ENCODE measurements around the gene GPC1.

Gene GPC1

GRCh38 chr2:240502430-240503121, 67.1 kb downstream of the GPC1 start:
- DNase-seq = no peak

GRCh38 chr2:240503375-240503774, 67.9 kb downstream of the GPC1 start:
- no peak for DNase-seq

- no peak for DNase-seq
These were observed 68.4 kb downstream of the GPC1 start for GRCh38 chr2:240503848-240504247.

DNA sequence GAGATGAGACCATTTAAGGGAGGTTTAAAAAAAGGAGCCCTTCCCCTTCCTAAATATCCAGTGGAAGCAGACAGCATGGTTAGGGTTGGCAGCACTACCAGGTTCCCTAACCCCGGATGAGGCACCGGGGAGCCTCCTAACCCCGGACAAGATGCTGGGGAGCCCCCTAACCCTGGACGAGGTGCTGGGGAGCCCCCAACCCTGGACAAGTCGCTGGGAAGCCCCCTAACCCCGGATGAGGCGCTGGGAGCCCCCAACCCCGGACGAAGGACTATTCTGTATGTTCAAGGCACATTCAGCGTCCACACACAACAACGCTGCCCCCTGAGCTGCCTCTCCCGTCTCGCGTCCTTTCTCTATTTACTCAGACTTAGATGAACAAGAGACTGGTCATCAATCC, 70.4 kb downstream of the GPC1 start:
- DNase-seq = no peak

DNA sequence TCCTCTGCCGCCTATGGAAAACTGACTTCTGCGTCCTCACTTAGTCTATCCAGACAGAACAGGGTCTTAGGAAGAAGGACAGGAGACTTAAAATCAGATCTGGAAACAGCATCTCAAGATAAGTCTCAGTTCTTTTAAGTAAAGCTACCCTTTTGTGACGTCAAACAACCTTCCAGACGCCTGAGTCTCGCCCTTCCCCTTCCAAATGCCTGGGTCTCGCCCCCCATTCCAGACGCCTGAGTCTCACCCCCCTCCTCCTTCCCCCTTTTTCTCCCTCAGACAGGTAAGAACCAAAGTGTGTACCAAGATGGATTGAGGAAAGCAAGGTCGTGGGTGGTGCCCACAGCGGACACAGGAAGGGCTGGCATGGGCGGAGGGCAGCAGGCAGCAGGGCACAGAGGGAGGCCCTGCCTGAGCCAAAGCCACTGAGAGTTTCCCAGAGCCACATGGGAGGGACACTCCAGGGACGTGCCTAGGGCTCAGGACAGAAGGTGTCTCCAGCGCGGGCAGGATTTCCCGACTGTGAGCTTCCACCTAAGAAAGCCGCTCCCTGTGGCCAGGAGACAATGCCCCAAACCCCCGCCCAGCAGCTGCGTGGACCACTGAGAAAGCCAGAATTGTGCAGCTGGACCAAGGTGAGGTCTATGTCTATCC, 71.1 kb downstream of the GPC1 start:
- DNase-seq = no peak

GRCh38 chr2:240507060-240507777, 71.8 kb downstream of the GPC1 start:
- no peak for DNase-seq

- DNase-seq = no peak
These were observed 72.4 kb downstream of the GPC1 start for GRCh38 chr2:240507778-240508251.

DNA sequence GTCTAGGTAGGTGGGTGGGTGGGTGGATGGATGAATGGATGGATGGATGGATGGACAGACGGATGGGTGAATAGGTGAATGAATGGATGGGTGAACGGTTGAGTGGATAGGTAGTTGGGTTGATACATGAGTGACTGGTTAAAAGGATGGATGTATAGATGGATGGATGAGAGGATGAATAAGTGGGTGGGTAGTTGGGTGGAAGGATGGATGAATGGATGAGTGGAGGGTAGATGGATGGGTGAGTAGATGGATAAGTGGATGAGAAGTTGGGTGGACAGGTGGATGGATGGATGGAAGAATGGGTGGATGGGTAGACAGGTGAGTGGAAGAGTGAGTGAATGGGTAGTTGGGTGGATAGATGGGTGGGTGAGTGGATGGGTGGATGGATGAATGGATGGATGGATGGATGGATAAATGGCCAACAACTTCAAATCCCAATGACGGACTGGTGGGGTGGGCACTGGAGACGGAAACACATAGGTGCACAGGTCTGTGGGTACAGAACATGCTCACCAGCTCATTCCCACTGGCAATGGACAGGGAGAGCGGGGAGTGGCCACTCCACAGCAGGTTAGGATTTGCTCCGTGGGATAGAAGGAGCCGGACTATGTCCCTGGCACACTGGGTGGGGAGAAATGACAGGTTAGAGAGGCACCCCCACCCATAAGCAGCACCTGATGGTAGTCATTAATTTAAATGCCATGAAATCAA, 73.5 kb downstream of the GPC1 start:
- no peak for DNase-seq

DNA sequence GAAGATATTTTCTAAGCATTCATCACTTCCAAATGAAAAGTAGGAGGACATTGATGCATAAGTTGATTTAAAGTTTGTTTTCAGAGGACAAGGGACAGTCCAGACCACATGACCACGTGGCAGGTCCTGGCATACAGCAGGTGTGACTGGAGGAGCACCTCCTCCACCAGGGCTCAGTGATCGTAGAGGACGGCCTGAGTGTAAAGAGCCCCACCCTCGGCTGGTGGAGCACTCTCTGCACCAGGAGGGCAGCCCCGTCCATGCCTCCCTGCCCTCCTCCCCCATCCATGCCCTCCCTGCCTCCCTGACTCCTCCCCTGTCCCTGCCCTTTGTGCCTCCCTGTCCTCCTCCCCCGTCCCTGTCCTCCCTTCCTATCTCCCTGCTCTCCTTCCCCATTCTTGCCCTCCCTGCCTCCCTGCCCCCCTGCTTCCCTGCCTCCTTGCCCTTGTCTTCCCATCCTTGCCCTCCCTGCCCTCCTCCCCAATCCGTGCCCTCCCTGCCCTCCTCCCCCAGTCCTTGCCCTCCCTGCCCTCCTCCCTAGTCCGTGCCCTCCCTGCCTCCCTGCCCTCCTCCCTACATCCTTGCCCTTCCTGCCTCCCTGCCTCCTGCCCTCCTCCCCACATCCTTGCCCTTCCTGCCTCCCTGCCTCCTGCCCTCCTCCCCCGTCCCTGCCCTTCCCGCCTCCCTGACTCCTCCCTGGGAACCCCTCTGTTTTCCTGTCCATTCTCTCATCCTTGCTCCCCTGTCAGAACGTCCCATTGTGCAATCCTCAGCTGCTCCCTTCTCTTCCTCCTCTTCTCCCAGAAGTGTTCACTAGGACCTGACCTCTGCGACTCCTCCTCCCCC, 74.4 kb downstream of the GPC1 start:
- DNase-seq = no peak

GRCh38 chr2:240510513-240511210, 75.2 kb downstream of the GPC1 start:
- no peak for DNase-seq

GRCh38 chr2:240511351-240512108, 76.1 kb downstream of the GPC1 start:
- no peak for DNase-seq

DNA sequence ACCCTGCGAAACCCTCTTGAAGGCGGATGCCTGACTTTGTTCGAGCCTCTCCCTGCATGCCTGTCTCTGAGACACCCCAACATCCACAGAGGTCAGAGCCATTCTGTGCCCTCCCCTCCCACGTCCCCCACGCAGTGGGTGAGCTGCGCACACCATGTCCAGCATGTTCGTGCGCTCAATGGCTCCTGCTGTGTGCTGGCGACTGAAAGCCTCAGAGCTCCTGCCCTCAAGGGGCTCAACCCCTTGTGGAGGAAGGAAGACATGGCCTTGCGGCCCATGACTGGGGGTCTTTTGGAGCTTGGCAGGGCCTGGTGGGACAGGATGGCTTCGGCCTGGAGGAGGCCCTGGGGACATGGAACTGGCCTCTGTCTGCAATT, 76.6 kb downstream of the GPC1 start:
- no peak for DNase-seq

GRCh38 chr2:240512666-240513535, 77.4 kb downstream of the GPC1 start:
- DNase-seq = no peak

DNA sequence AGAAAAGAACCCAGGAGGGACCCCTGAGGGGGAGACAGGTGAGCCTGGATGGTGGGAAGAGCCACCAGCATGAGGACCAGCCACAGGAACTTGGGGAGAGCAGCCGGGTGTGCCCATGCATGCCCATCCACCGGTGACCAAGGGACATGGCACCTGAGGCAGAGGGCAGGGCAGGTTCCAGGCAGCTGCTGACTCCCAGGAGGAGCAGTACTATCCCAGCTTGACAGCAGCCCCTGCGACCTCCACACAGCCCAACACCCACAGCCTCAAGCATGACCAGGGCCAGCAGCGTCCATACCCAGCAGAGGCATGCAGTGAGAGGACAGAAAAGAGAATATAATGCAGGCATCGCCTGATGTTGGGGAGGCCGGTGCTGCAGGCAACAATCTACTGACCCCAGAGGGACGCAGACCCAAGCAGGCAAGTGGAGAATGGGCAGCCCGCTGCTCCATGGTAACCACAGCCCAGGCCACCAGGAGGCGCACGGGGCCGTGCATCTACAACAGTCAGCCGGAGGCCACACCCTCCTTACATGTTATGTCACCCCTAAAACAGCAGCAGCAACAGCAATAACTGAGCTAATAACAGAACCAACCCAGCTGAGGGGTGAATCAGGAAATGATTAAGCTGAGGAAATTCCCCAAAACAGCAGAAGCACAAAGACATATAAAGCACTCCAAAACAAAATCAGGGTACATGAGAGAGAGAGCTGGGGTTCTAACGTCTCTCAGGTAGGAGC, 78.3 kb downstream of the GPC1 start:
- DNase-seq = peak; percentile 47

GRCh38 chr2:240514631-240515030, 79.2 kb downstream of the GPC1 start:
- no peak for DNase-seq

DNA sequence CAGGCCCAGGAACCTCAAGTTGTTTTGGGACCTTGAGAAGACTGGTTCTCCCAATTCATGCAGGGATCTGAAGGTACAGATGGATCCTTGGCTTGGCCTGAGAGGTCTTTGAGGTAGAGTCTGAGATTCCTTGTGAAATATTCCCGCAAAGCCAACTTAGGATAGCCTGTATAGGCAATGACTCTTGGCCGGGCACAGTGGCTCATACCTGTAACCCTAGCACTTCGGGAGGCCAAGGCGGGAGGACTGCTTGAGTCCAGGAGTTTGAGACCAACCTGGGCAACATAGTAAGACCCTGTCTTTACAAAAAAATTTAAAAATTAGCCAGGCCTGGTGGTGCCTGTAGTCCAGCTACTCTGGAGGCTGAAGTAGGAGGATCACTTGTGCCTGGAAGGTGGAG, 81.9 kb downstream of the GPC1 start:
- DNase-seq = no peak
